DOHH2 (cell line): ENCODE measurements around the gene LIPA.

Source experiments
- H3F3A ChIP-seq: fragments of 200-600 bp; sonication (generic), shearing (Covaris generic); 2 replicates; pipeline ENCODE4 v1.6.0; 2016; ENCODE audit warnings: antibody characterized with exemption, mild to moderate bottlenecking; ENCODE audit not compliant: control insufficient read depth, insufficient read depth
- H3K27ac ChIP-seq: fragments of 200-600 bp; sonication (generic); 2 replicates; pipeline ENCODE4 v1.5.1; 2014; ENCODE audit warnings: low read depth, mild to moderate bottlenecking, low read length, moderate library complexity
- H3K27me3 ChIP-seq: fragments of 200-600 bp; sonication (generic); 2 replicates; pipeline ENCODE4 v1.6.1; 2014; ENCODE audit warnings: mild to moderate bottlenecking, low read length, mixed read lengths; ENCODE audit not compliant: control insufficient read depth
- H3K36me3 ChIP-seq: fragments of 200-600 bp; sonication (generic); 2 replicates; pipeline ENCODE4 v1.6.1; 2014; ENCODE audit warnings: mild to moderate bottlenecking, low read length, moderate library complexity, mixed read lengths; ENCODE audit not compliant: control insufficient read depth
- H3K4me1 ChIP-seq: fragments of 200-600 bp; sonication (generic); 2 replicates; pipeline ENCODE4 v1.6.1; 2014; ENCODE audit warnings: mild to moderate bottlenecking, low read length, mixed read lengths; ENCODE audit not compliant: control insufficient read depth
- H3K4me2 ChIP-seq: fragments of 200-600 bp; sonication (generic); 2 replicates; pipeline ENCODE4 v1.6.0; 2014; ENCODE audit warnings: mild to moderate bottlenecking, low read length, moderate library complexity
- H3K4me3 ChIP-seq: fragments of 200-600 bp; sonication (generic); 2 replicates; pipeline ENCODE4 v1.5.1; 2014; ENCODE audit warnings: mild to moderate bottlenecking, low read length, mixed read lengths
- H3K79me2 ChIP-seq: fragments of 200-600 bp; sonication (generic); 2 replicates; pipeline ENCODE4 v1.6.1; 2014; ENCODE audit warnings: mild to moderate bottlenecking, low read length, mixed read lengths; ENCODE audit not compliant: control insufficient read depth
- H3K9me2 ChIP-seq: fragments of 200-600 bp; sonication (generic); replicated peaks from 2 replicates; pipeline ENCODE4 v1.6.1; 2014; ENCODE audit warnings: mild to moderate bottlenecking, low read length, mixed read lengths; ENCODE audit not compliant: control insufficient read depth
- H3K9me3 ChIP-seq: fragments of 200-600 bp; sonication (generic); 2 replicates; pipeline ENCODE4 v1.6.1; 2014; ENCODE audit warnings: antibody characterized with exemption, low read length, mixed read lengths; ENCODE audit not compliant: control insufficient read depth, insufficient read depth
- H4K20me1 ChIP-seq: fragments of 200-600 bp; sonication (generic); 2 replicates; pipeline ENCODE4 v1.6.0; 2014; ENCODE audit warnings: low read depth, mild to moderate bottlenecking, antibody characterized with exemption, low read length, moderate library complexity; ENCODE audit not compliant: control insufficient read depth, insufficient read depth
- EZH2phosphoT487 ChIP-seq: fragments of 200-600 bp; sonication (generic); IDR thresholded peaks from 2 replicates; pipeline ENCODE4 v1.6.1; 2017; ENCODE audit warnings: borderline replicate concordance, mild to moderate bottlenecking, antibody characterized with exemption, low read length, moderate library complexity, mixed read lengths
- TF ChIP-seq, protein P1 (sequence below): fragments of 200-600 bp; sonication (generic); IDR thresholded peaks from one replicate; pipeline ENCODE4 v1.5.1; 2014; ENCODE audit warnings: antibody characterized with exemption, mild to moderate bottlenecking, low read depth, low read length; ENCODE audit not compliant: poor library complexity, severe bottlenecking

LIPA gene

DNA sequence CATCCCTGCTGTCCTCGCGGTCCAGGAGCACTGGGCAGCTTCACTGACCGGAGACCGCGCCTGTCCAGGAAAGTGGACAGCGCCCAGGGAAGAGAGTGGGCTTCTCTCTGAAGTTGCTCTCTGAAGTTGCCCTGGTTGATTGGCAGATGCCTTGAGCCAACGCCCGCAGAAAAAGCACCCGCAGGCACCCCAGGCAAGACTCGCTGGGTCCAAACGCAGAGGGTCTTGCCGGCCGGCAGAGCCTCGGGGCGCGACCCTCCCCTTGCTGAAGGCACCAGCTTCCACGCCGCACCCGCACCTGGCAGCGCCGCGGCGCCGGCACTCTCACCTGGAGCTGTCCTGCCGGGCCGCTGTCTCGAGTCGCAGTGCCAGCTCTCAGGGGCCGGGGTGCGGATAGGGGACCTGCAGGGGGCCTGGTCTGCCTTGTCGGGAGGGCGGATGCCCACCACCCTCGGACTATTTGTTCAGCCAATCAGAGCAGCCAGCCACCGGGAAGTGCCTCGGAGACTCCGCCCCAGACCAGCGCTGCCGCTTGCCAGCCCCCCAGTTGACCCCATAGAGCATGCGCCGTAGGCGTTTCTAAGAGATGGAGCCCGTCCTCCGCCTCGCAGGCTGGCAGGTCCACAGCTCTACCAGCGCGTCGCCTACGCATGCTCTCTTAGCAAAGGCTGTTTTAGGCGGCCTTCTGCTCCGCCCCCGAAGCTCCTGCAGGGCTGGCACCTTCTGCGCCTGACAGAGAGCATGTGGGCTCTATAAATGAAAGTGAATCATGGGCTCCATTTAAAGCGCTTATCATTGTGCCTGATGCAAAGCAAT is at the start of gene LIPA:
LIPA (minus strand) TSS at position 367 of the 816 bp plus-strand sequence. CDS start 4,127 bp downstream, outside the sequence.
- Histone ChIP-seq H4K20me1 (no peaks in the 10 kb centered on the region), H3K9me2 (no peaks in the 10 kb centered on the region), H3K79me2 (peaks cover 13% of the 10 kb centered on the region), H3K4me3 (peak within 1 kb of the TSS; percentile 96), H3K36me3 (0 out of 2 replicates have a peak, but pooled peaks cover 4% of the 10 kb centered on the region), H3K9me3 (peaks cover 35% of the 10 kb centered on the region; the same call in 1 of the 2 replicates), H3K4me1 (peaks cover 25% of the 10 kb centered on the region), H3K27me3 (no peaks in the 10 kb centered on the region), H3K27ac (no peak within 1 kb of the TSS), H3K4me2 (peak within 1 kb of the TSS; percentile 99), H3F3A (no peaks in the 10 kb centered on the region; the same call in 1 of the 2 replicates)
- TF ChIP-seq, protein P1, sequence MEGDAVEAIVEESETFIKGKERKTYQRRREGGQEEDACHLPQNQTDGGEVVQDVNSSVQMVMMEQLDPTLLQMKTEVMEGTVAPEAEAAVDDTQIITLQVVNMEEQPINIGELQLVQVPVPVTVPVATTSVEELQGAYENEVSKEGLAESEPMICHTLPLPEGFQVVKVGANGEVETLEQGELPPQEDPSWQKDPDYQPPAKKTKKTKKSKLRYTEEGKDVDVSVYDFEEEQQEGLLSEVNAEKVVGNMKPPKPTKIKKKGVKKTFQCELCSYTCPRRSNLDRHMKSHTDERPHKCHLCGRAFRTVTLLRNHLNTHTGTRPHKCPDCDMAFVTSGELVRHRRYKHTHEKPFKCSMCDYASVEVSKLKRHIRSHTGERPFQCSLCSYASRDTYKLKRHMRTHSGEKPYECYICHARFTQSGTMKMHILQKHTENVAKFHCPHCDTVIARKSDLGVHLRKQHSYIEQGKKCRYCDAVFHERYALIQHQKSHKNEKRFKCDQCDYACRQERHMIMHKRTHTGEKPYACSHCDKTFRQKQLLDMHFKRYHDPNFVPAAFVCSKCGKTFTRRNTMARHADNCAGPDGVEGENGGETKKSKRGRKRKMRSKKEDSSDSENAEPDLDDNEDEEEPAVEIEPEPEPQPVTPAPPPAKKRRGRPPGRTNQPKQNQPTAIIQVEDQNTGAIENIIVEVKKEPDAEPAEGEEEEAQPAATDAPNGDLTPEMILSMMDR: no peak
- TF ChIP-seq EZH2phosphoT487: no peak

DNA sequence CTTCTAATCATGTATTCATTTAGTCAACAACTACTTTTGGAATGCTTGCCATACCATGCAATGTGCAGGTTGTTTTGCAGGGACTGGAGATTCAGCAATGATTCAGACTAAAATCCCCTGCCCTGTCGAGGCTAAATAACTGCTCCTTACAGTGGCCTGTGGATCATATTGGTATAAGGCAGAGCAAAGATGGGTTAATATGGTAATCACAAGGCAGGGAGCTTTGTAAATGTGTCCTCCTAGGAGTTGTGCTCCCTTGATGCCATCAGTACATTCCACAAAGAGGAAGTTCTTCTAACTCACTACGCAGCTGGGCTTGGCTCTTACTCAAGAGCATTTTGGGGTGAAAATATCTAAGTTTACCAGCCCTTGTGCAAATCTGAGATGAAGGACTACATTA is 49.7 kb upstream of the LIPA start:
- no peaks in the 10 kb centered on the region for H4K20me1 ChIP-seq
- H3K79me2 ChIP-seq: no peaks in the 10 kb centered on the region
- H3K9me3 ChIP-seq: no peaks in the 10 kb centered on the region
- H3K4me1 ChIP-seq: peaks cover 11% of the 10 kb centered on the region
- H3F3A ChIP-seq: no peaks in the 10 kb centered on the region
- H3K4me3 ChIP-seq: peak overlapping the region; percentile 57
- no peaks in the 10 kb centered on the region for H3K27me3 ChIP-seq
- H3K36me3 ChIP-seq: no peaks in the 10 kb centered on the region
- H3K4me2 ChIP-seq: peak overlapping the region; percentile 55
- no peaks in the 10 kb centered on the region for H3K9me2 ChIP-seq
- TF ChIP-seq EZH2phosphoT487: no peak
- TF ChIP-seq, protein P1: no peak
- H3K27ac ChIP-seq: no peak overlapping the region

- Histone ChIP-seq H3K27me3 (no peaks in the 10 kb centered on the region), H3K4me3 (no peak overlapping the region), H3K4me2 (no peak overlapping the region), H3K9me3 (no peaks in the 10 kb centered on the region), H3F3A (no peaks in the 10 kb centered on the region), H3K27ac (no peak overlapping the region), H3K9me2 (no peaks in the 10 kb centered on the region), H3K36me3 (no peaks in the 10 kb centered on the region), H4K20me1 (no peaks in the 10 kb centered on the region), H3K4me1 (peaks cover 11% of the 10 kb centered on the region), H3K79me2 (no peaks in the 10 kb centered on the region)
- no peak for TF ChIP-seq EZH2phosphoT487
- TF ChIP-seq, protein P1: no peak
Observed at GRCh38 chr10:89299031-89299430, 47.5 kb upstream of the LIPA start.
